OCI-LY7 (cell line): Measurements from ENCODE around the gene SHROOM3. TPM values are rescaled to one million over a fixed set of nuclear protein-coding genes. Genes with fewer than 3 reads are reported as not detected.

Experiments
- BruUV-seq: library from RNA; stranded (reverse); fragments of 400-500 nt; replicated peaks from 2 replicates; lab custom pipeline; 2021; lab: Mats Ljungman, UMichigan
- CTCF ChIA-PET: fragments of 300-600 bp; sonication (Branson Sonifier 250); formaldehyde crosslinking; loops from one replicate; lab custom pipeline; 2022; ENCODE audit warnings: antibody characterized with exemption; ENCODE audit not compliant: unreplicated experiment; lab: Charles Lee
- POLR2A ChIA-PET: fragments of 300-600 bp; sonication (Branson Sonifier 250); formaldehyde crosslinking; loops from one replicate; lab custom pipeline; 2022; ENCODE audit warnings: antibody characterized with exemption; lab: Charles Lee
- DNase-seq: peaks from one replicate; pipeline ENCODE4 v3.0.0-alpha.2; 2015; ENCODE audit warnings: low spot score
- H2AFZ ChIP-seq: fragments of 200-600 bp; sonication (generic), shearing (Covaris generic); 2 replicates; pipeline ENCODE4 v1.6.1; 2014; ENCODE audit warnings: mild to moderate bottlenecking, antibody characterized with exemption, low read length, moderate library complexity
- H3K27ac ChIP-seq: fragments of 200-600 bp; sonication (generic); 2 replicates; pipeline ENCODE4 v1.5.1; 2014; ENCODE audit warnings: mixed run types, low read depth, mild to moderate bottlenecking, moderate library complexity, low read length, inconsistent platforms; ENCODE audit not compliant: poor library complexity, severe bottlenecking
- H3K36me3 ChIP-seq: fragments of 200-600 bp; sonication (generic); 2 replicates; pipeline ENCODE4 v1.6.1; 2014; ENCODE audit warnings: mild to moderate bottlenecking, antibody characterized with exemption, low read length, moderate library complexity, mixed read lengths; ENCODE audit not compliant: insufficient read depth
- H3K4me1 ChIP-seq: fragments of 200-600 bp; sonication (generic); 2 replicates; pipeline ENCODE4 v1.5.1; 2014; ENCODE audit warnings: mild to moderate bottlenecking, low read length; ENCODE audit not compliant: insufficient read depth, poor library complexity, severe bottlenecking
- H3K4me2 ChIP-seq: fragments of 200-600 bp; sonication (generic); 2 replicates; pipeline ENCODE4 v1.6.1; 2014; ENCODE audit warnings: mild to moderate bottlenecking, low read length
- H3K4me3 ChIP-seq: fragments of 200-600 bp; sonication (generic); 2 replicates; pipeline ENCODE4 v1.5.1; 2014; ENCODE audit warnings: mild to moderate bottlenecking, low read depth, low read length; ENCODE audit not compliant: poor library complexity, severe bottlenecking
- H3K79me2 ChIP-seq: fragments of 200-600 bp; sonication (generic); 2 replicates; pipeline ENCODE4 v1.6.1; 2016; ENCODE audit warnings: low read depth, mild to moderate bottlenecking, low read length, moderate library complexity, mixed read lengths; ENCODE audit not compliant: insufficient read depth
- H3K9me2 ChIP-seq: fragments of 200-600 bp; sonication (generic); 2 replicates; pipeline ENCODE4 v1.6.1; 2016; ENCODE audit warnings: mild to moderate bottlenecking, low read length, mixed read lengths; ENCODE audit not compliant: insufficient read depth
- H3K9me3 ChIP-seq: fragments of 200-600 bp; sonication (generic); 2 replicates; pipeline ENCODE4 v1.6.1; 2014; ENCODE audit warnings: mild to moderate bottlenecking, mixed run types, low read length, mixed read lengths
- H4K20me1 ChIP-seq: fragments of 200-600 bp; sonication (generic); 2 replicates; pipeline ENCODE4 v1.6.1; 2014; ENCODE audit warnings: mild to moderate bottlenecking, antibody characterized with exemption, low read length, moderate library complexity, mixed read lengths; ENCODE audit not compliant: insufficient read depth
- EZH2phosphoT487 ChIP-seq: fragments of 200-600 bp; sonication (generic); IDR thresholded peaks from 2 replicates; pipeline ENCODE4 v1.6.1; 2018; ENCODE audit warnings: low read depth, borderline replicate concordance, mild to moderate bottlenecking, mixed run types, antibody characterized with exemption, low read length, moderate library complexity, mixed read lengths
- intact Hi-C: fragments of 100-400 bp; cut with micrococcal nuclease; formaldehyde crosslinking; loops from one replicate; pipeline ENCODE4 v1.10.0; 2022; ENCODE audit not compliant: unreplicated experiment
- total RNA-seq, 2 experiments: library from RNA; depleted of rRNA in 1 of 2; stranded (reverse); fragments of >200 nt in 1 of 2; shearing (Covaris generic) in 1 of 2; gene quantifications; 2 replicates each; pipeline ENCODE4 v1.2.3, GENCODE V29; 2014 to 2022
- TF ChIP-seq, protein P1 (sequence below): fragments of 200-600 bp; sonication (generic); conservative IDR thresholded peaks from 2 replicates; pipeline ENCODE4 v1.5.1; 2014; ENCODE audit warnings: mild to moderate bottlenecking, antibody characterized with exemption, low read length, moderate library complexity, mixed read lengths

SHROOM3 gene
- total RNA-seq, 2 experiments from 2014 or later, result not detected

DNA sequence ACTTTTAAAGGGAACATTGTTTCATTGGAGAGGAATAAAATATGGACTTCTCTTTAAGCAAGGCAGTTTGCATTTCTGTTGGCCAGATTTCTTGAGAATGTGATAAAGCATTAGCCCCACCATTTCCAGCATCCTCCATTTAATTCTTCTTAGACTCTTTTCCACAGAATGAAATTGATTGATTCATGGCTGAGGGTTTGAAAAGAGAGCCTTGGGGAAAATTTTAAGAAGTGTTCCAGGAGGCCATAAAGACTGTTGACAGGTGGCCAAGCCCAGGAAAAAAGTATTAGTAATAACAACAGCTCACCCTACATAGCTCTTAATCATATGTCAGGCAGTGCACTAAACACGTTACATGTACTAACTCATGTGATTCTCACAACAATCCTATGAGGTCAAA lies 53.4 kb downstream of the SHROOM3 start:
- CTCF ChIA-PET, result interaction anchor here (0.6 kb wide), 1 partner anchor 14 kb away, joined by 3 read pairs; no protein-coding TSS in a partner anchor
- no peak overlapping the region for H3K27ac ChIP-seq
- POLR2A ChIA-PET, result interaction anchor here (0.5 to 0.6 kb wide), 2 partner anchors 26 to 111 kb away, joined by 3 read pairs; no protein-coding TSS in a partner anchor
- DNase-seq, result no peak
- H3K9me2 ChIP-seq, result no peaks in the 10 kb centered on the region
- H3K36me3 ChIP-seq, result no peaks in the 10 kb centered on the region
- H3K4me1 ChIP-seq, result no peaks in the 10 kb centered on the region
- H3K4me2 ChIP-seq, result no peak overlapping the region
- H4K20me1 ChIP-seq, result no peaks in the 10 kb centered on the region
- H3K79me2 ChIP-seq, result no peaks in the 10 kb centered on the region
- no peaks in the 10 kb centered on the region for H3K9me3 ChIP-seq
- H3K4me3 ChIP-seq, result no peak overlapping the region
- intact Hi-C loops, result no loop called here
- no peak for TF ChIP-seq EZH2phosphoT487
- TF ChIP-seq, protein P1, sequence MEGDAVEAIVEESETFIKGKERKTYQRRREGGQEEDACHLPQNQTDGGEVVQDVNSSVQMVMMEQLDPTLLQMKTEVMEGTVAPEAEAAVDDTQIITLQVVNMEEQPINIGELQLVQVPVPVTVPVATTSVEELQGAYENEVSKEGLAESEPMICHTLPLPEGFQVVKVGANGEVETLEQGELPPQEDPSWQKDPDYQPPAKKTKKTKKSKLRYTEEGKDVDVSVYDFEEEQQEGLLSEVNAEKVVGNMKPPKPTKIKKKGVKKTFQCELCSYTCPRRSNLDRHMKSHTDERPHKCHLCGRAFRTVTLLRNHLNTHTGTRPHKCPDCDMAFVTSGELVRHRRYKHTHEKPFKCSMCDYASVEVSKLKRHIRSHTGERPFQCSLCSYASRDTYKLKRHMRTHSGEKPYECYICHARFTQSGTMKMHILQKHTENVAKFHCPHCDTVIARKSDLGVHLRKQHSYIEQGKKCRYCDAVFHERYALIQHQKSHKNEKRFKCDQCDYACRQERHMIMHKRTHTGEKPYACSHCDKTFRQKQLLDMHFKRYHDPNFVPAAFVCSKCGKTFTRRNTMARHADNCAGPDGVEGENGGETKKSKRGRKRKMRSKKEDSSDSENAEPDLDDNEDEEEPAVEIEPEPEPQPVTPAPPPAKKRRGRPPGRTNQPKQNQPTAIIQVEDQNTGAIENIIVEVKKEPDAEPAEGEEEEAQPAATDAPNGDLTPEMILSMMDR, result no peak
- no peak overlapping the region for H2AFZ ChIP-seq
- no TSS peak for BruUV-seq

DNA sequence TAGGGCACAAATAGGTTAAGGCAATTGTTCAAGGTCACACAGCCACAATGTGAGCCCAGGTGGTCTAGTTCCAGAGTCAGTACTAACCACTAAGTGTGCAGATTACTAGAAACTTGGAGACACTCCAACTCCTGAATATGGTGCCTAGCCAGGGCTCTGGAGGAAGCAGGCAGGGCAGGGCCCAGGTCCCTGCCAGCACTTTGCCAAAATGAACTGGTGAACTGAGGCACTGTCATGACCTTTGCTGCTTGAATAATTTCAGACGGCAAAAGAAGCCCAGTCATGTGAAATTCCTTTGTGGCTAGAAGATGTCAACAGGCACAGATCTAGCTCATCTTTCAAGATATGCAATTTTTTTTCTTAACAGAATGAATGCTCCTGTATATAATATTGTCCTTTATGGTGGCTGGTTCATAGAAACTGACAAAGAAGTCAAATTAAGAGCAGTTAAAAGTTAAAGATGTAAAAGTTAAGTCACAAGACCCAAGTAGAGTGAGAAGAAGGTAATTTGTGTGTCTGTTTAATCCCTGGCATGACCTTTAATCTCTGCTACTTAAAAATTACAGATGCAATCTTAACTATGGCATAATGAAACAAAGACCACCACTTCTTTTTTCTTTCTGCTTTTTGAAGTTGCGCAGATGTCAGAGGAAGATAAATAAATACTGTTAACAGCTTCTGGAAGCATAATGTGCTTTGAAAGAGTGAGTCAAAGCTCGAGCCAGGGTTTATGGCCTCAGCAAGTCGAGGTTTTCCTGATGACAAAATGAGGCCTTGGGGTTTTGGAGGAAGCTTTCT lies 54.1 kb downstream of the SHROOM3 start:
- ChIA-PET POLR2A (no interaction called here), CTCF (no interaction called here)
- H3K36me3 ChIP-seq, result no peaks in the 10 kb centered on the region
- no peak for DNase-seq
- H3K79me2 ChIP-seq, result no peaks in the 10 kb centered on the region
- H4K20me1 ChIP-seq, result no peaks in the 10 kb centered on the region
- H3K4me2 ChIP-seq, result no peak overlapping the region
- H2AFZ ChIP-seq, result no peak overlapping the region
- no peak overlapping the region for H3K4me3 ChIP-seq
- no peaks in the 10 kb centered on the region for H3K4me1 ChIP-seq
- intact Hi-C loops, result no loop called here
- TF ChIP-seq, protein P1, result no peak
- TF ChIP-seq EZH2phosphoT487, result no peak
- BruUV-seq, result no TSS peak
- H3K9me3 ChIP-seq, result no peaks in the 10 kb centered on the region
- no peaks in the 10 kb centered on the region for H3K9me2 ChIP-seq
- H3K27ac ChIP-seq, result no peak overlapping the region

DNA sequence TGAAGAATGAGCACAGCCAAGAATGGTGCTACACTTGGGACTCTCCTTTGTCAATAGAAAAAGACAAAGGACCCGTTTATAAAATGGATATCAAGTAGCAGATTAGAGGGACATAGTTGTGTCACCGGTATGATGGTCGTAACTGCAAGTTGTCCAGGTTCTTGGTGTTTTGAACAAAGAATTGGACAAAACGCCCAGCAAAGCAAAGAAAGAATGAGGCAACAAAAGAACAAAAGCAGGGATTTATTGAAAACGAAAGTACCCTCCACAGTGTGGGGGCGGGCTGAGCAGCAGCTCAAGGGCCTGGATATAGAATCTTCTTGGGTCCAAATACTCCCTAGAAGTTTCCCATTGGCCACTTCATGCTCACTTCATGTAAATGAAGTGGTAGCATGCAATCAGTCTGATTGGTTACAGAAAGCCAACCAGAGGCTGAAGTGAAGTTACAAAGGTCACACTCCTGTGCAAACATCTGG lies 54.7 kb downstream of the SHROOM3 start:
- Histone ChIP-seq H3K36me3 (no peaks in the 10 kb centered on the region), H3K4me3 (no peak overlapping the region), H3K9me3 (no peaks in the 10 kb centered on the region), H2AFZ (no peak overlapping the region), H3K4me2 (no peak overlapping the region), H3K9me2 (no peaks in the 10 kb centered on the region), H3K27ac (no peak overlapping the region), H3K79me2 (no peaks in the 10 kb centered on the region), H3K4me1 (no peaks in the 10 kb centered on the region), H4K20me1 (no peaks in the 10 kb centered on the region)
- DNase-seq, result no peak
- no peak for TF ChIP-seq EZH2phosphoT487
- TF ChIP-seq, protein P1, result no peak
- ChIA-PET CTCF (no interaction called here), POLR2A (no interaction called here)
- BruUV-seq, result no TSS peak
- intact Hi-C loops, result no loop called here
